Activated CD4-positive, CD25-positive, alpha-beta regulatory T cell treated with anti-CD3 and anti-CD28 coated beads, Interleukin-2, amount 50 U/mL, for 24 hours (primary cell): ENCODE results near the gene MSI2.

Experiments used
- ATAC-seq, 2 donors: fragments of 150-1000 bp; cut with Tn5 transposase; one replicate each; pipeline ENCODE4 v1.10.0; 2021; ENCODE audit warnings: mild to moderate bottlenecking in 1 of 2, moderate library complexity in 1 of 2

Gene MSI2

DNA sequence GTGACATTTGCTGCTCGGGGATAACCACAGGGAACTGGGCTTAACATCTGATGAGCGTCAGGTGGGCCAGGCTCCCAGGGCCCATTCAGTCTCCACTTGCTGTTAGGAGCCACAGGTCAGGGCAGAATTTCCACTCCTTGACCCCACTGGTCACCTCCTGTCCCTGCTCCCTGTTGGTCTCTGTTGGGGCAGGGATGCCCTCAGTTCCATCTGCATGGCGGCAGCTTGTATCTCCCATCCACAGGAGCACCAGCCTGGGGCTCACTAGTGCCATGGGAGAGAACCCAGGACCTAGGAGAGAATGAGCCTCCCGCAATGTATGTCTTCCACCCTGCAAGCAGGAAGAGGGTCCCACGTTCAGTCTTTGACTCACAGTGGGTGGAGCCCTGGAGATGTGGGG is 276.6 kb downstream of the MSI2 start:
- ATAC-seq = no peak

DNA sequence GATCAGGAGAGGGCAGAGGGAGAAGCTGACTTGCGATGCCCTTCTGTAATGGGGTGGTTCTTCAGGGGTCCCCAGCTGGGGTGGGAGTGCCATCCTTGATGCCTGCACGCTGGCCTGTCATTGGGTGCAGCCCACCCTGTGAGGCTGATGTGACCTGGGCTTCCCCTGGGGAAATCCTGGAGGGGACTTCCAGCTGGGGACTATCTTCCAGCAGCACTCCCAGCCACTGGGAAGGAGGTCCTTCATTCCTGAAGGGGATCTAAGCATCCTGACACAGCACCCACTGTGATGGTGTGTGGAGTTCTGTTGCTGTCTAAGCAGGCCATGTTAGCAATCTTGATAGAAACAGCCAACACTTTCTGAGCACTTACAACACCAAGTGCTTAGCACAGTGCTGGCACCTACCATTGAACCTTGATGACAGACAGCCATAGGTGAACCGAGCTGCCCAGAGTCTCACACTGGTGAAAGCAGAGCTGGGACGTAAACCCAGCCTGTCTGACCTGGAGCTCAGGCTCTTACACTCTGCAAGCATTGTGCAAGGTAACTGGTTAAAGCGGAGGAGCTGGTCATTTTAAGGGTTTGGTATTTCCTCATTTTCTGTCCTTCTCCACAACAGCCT is 277.5 kb downstream of the MSI2 start:
- ATAC-seq = no peak

DNA sequence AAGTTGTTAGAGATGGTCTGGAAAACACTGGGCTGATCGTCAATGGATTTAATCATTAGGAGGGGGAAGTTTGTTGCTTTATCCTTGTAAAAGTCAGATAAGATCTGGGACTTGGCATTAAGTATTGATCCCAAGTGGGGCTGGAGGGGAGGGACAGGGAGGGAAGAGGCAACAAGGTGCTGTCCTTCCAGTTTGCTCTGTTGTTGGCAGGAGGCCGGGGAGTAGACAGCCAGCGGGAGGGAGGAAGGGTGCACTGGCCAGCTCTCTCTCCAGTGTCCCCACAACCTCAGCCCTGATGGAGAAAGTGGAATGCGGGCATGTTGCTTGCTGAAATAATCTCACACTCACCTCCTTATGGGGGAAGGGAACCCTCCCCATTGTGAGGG is 278.5 kb downstream of the MSI2 start:
- no peak for ATAC-seq

DNA sequence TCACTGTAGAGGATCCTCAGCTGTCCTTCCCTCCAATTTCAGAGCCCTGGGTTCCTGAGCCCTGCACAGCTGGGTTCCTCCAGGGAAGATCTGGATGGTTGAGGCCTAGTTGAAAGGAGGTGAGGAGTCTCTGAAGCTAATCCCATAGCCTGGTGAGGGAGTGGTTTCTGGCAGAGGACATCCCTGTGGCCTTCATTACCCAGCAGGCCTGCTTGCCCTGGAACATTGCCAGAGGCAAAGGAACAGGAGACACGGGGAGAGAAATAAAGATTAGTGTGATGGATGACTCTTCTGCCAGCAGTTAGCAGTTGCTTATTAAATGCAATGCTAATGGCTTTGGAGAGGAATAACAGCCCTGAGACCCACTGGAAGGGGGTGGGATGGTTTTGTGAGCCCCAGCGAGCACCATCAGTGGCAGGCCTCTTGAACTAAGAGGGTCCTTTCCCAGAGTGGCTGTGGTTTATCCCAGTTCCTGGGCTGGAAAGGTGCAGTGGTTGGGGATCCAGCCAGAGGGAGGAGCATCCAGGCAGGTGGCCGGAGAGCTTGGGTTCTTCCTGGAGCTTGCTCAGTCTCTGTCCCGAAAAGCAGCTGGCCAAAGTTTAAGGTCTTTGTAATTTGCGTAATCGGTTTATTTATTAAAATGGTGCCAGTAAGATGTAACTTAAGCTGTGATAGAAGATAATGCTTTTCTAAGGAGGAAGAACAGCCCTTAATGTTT is 279.1 kb downstream of the MSI2 start:
- ATAC-seq = no peak

DNA sequence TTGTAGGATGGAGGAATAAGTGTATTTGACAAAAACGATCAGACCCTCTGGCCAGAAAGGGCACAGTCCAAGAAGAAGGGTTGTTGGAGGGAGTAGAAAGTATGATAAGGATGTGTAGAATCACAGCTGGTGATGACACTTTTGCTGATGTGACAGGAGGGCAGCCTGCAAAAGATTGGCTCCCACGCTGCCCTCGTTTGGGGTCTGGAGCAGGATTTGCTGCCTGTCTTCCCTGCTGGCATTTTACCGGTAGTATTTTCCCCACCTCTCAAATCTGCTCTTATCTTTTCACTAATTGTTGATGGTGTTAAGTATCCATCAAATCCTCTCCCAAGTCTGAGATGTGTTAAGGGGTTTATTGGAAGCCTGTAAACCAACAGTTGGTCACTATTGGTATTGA is 280.0 kb downstream of the MSI2 start:
- no peak for ATAC-seq

DNA sequence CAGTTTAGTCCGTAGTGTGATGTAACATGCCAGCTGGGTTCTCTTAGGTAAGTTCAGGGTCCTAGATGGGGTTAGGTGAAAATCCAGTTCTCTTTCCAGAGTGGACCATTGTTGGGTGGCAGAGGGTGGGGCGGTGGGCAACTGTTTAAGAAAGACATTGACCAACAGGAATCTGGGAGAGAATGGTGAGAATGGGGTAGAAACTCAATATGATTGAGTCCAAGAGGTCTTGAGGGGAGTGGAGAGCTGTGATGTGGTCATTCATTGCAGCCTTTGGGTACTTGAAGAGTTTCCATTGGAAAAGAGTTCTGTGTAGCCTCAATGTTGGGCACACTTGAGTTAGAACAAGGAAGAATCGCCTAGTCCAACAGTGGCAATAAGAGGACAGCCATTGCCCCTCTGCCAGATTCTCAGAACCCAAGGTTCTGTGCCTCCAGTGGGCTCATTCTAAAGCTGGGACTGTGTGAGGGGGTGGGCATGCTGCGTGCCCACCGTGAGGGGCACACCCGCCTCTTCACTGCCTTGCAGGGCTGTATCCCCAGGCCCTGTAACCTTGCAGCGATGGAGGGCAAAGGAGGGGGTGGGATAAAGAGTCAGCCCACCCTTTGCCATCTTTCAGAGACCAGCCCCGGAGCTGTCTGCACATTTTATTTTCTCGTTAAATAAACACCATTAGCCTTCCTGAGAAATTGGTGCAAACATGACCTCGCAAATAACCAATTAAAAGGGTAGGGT is 280.6 kb downstream of the MSI2 start:
- ATAC-seq = no peak

DNA sequence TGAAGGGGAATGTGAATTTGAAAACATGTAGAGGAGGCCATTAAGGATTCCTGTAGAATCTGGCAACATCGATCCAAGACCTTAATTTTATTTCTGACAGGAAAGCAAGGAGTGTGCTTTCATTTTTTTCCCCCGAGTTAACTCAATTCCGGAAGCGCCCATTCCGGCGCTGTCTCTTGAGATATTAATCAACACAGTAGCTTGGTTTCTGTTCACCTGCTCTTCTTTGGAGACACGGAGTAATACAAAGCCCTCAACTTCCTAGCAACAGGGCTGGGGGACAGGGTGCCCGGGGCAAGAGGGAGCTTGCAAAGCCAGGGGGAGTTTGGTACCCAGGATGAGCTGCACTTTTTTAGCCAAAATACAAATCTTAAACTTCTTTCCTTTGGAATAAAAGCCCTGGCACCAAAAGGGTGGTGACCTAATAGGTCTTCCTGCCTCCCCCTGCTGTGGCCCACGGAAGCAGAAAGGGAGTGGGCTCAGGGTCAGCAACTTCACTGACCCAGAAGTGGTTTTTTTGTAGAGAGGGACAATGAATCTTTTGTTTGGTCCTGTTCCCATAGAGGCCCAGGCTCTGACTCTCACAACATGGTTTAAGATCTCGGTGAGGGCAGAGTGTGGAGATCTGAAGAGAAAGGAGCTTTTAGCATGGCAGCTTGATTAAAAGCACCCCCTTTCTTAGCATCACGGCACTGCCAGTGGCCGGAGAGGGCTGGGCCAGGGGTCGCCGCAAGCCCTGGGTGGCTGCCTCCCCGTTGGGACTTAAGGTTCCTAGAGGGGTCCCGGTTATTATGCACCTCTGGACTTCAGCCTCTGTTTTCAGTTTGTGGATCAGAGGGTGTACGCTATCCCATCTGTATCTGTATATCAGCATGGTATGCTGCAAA is 281.4 kb downstream of the MSI2 start:
- ATAC-seq = peak in 1 of 2 donors; percentile 52

DNA sequence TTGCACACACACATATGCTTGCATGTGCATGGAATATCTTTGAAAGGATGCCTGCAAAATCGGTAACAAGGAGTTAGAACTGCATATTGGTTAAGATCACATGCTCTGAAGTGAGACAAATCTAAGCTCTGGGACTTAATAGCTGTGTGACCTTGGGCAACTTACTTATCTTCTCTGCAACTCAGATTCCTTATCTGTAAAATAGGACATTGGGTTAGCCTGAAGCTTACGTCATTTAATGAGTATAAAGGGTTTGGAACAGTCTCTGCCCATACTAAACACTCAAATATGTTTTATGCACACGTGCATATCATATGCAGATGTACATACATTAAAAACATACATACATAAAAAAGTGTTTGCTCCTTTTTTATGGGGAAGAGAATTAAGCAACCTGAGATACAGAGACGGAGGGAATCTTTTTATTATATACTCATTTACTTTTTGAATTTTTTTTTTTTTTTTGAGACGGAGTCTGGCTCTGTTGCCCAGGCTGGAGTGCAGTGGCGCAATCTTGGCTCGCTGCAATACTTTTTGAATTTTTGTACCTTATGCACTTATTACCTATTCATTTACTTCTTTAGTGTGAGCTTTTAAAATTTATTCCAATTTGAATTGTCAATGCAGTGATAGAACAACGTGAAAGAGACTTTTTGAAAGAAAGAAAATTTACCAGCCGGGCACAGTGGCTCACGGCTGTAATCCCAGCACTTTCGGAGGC is 282.6 kb downstream of the MSI2 start:
- ATAC-seq = no peak

DNA sequence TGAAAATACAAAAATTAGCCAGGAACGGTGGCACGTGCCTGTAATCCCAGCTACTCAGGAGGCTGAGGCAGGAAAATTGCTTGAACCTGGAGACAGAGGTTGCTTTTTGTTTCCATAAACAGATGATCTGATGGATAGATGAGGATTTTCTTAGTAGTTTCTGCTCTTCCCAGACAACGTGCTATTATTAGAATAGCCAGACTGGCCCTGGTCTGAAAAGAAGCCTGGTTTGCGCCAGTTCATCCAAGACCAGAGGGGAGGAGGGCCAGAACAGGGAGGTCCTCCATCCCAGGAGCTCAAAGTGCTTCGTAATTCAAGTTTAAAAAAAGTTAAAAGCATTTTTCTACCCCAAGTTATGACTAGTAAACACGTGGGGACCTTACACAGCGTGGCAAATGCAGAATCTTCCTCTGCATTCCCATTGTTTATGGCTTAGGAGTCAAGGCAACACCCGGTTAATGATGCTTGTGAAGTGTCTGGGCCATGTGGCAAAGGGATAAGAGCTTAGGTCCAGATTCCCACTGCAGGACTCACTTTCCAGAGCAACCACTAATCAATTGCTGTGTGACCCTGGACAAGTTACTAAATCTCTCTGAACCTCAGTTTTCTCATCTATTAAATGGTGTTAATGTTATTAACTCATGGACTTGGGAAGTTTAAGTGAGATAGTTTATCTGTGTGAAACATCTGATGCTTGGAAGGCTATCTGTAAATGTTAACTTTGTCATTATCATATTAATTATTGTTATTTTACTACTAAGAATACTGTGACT is 283.4 kb downstream of the MSI2 start:
- ATAC-seq = no peak

DNA sequence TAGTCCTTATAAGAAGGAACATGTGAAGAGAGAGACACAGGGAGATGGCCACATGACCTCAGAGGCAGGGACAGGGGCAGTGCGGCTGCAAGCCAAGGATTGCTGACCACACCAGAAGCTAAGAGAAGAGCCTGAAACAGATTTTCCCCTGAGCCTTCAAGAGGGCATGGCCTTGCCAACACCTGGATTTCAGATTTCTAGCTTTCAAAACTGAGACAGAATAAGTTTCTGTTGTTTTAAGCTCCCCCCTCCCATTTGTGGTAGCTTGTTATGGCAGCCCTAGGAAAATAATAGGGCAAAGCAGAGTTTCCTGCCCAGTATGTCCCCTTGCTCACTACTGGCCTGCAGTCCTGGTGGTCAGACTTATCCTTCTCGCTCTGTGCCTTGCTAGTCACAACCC is 284.3 kb downstream of the MSI2 start:
- ATAC-seq = no peak

DNA sequence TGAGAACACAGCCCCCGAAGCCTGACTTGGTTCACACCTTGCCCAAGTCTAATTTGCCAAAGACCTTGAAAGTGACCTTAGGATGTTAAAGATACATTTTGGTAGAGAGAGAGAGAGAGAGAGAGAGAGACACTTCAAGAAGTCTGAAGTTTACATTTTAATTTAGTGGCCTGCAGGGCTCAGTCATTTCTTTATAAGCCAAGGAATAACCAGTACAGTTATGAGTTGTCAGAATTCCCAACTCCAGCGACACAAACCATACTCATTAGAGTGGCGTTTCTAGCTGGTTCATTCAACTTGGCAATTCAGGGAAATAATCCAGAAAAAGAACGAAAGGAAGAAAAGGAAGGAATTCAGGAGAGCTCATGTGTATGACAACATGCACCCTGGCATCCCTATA is 284.7 kb downstream of the MSI2 start:
- ATAC-seq = no peak

DNA sequence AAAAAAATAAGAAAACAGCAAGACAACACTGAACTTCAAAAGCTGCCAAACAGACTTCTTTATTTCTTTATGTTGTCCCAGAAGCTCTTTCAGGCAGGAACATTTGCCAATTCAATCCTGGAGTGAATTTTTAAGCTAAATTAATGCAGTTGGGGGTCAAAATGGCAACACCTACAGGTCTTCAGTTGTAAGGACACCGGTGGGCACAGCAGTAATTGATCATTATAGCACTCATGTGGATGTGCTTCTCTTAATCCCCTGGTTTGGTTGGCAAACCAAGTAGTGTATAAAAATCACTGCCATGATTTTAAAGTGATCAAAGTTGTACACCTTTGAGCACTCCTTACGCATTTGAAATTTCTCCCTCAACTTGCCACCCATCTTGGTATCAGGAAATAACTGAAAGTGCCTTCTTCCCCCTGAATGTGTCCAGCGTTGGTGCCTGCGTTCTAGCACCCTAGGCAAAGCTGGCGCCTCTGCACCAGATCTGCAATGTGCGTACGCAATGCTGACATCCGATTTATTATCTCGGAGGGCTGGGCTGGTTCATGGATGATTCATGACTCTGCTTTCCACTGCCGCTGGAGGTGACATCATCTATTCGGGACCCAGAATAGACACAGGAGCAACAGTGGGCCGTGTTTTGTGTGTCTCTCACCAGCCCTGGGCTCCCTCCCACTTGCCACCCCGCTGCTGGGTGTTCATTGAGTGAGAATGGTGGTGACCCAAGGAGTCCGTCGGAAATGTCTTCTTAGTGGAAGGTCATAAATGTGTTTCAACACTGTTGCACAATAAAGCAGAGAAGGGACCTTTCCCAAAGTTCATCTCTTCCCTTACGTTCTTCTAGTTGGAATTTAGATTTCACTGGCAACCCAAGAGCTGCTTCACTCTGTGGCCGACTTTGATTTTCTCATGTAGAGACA is 285.4 kb downstream of the MSI2 start:
- ATAC-seq = no peak

DNA sequence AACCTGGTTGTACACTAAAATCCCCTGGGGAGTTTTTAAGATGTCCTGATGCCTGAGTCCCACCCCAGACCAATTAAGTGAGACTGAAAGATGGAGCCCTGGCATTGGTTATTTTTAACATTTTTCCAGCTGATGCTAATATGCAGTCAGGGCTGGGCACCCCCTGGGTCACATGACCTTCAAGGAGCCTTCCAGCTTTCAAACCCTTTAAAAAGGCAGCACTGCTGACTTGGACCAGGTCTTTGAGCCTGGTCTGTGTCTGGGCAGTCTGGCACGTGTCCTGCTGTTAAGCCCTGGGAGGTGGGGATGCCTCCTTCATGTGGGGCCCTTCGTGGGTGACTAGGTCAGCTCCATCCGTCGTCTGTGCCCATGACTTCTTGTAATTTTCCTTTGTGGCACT is 286.2 kb downstream of the MSI2 start:
- ATAC-seq = no peak

DNA sequence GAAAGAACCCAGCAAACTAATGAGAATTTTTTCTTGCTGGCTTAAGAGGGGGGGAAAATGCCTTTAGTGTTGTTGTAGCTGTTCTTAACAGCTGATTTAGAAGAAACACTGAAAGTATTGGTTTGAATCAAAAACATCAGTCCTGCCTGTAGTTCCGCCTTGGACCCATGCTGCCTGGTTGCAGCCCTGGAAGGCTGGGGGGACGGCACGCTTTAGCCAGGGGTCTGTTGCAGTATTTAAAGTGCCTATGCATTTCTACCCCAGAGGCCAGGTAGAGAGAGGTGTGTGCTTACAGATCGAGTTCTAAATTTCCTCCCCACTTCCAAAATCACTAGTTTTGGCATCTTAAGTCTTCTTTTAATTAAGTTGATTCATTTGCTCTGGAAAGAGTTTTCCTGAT is 286.9 kb downstream of the MSI2 start:
- ATAC-seq = no peak

DNA sequence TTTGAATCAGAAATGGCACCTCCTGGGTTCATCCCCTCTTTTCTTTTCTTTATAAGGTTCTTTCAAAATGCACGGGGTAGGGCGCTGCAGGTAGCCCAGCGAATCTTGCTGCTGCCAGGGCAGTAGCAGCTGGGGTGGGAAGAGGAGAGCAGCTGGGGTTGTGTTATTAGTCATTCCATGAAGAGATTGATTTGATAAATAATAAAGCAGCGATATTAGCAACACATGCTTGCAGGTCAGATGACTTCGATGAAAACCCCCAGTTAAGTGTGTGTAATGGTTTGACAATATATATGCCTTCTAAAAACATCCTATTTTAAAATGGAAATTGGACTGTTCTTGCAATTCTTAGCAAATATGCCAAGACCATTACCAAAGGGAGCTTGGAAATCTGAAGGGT is 288.1 kb downstream of the MSI2 start:
- peak; percentile 67 to 75 for ATAC-seq

DNA sequence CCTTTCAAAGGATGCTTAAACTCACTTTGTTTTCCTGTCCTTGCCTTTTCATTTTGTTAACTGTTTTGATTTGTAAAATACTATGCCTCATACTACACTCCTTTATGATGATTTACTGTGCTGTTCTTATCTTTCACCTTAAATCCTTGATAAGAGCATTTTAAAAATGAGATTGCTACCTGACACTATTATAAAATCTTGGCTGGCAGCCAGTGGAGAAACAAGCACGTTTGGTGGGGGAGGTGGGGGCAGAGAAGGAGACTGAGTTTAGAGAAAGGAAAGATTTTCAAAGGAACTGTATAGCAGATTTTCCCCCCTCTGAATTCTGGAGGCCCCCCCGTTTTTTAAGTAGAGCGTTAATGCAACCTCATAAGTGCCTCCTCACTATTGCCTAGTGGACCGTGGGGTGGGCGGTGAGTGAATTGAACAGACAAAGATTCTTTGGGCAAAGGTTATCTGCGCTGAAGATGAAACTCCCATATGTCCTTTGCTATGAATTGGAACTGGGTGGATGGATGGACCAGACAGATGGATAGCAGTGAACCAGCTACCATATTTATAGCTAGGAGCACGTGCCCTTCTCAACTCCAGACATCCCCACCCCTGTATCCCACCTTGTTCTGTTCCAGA is 288.6 kb downstream of the MSI2 start:
- ATAC-seq = no peak

DNA sequence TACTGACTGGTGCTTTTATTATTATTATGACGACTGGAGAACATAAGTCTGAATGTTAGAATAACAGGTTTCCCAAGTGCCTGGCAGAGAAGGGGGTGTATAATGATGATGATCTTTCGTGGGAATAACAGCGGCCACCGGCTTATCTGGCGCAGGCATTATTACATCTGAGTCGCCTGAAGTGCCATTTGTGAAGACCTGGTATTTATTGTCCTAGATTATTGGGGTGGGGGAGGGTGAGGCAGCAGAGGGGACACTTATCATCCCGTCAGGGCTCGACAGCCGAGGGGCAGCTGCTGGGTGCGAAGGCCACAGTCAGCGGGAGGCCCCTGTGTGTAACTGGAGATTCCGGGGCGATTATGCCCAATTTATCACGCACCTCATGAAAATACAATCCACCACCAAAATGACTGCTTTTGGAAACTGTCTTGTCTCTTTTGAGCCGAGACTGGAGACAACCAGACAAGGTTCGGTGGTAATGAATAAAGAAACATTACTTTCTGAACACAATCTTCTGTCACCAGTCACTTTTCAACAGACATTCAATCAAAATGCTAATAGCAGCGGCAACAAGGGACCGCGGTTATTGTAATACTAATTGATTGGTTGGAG is 289.5 kb downstream of the MSI2 start:
- no peak for ATAC-seq

DNA sequence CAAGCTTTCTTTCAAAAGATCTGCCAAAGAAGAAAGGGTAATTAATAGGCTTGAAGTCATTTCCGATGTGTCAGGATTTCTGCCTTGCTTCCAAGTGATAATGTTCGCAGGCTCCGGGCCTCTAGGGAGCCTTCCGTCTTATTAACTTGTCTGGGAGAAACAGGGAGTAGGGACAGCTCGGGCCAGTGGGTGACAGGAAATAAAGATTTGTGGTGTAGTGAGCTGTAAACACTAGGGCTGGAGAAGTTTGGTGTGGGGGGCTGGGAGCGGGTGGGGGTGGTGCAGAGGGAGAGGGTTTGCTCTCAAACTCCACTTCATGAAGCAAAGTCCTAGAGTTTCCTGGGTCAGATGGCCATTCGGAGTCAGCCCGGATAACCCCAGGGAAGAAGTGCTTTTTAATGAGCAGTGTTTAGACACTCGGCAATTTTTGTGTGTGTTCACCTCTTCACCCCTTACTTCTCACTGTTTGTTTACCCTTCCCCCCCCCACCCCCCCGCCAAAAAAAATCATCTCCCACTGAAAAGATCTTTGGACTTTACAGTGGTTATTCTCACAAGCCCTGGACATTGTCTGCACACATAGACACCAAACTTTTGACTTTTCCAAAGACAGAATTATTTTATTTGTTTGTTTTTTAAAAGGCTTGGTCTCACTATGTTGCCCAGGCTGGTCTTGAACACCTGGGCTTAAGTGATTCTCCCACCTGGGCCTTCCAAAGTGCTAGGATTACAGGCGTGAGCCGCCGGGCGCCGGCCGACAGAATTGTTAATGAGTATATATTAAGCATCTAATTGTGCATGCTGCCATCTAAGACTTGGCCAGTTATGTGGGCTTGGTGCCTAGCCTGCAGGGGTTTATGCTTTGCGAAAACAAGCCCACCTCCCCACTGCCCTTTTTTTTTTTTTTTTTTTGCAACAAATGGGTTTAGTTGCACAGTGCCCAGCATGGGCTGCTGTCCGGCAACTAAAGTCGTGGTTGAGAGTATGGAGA is 292.4 kb downstream of the MSI2 start:
- ATAC-seq = no peak
